C4-2B (cell line): Measurements from ENCODE around the gene LRRN2.
"Not testable (repeated sequence)": the region's sequence is repeated elsewhere in the genome, so short reads cannot be mapped to it uniquely, and the experiment has no call there.

ENCODE experiments used
- H3K27ac ChIP-seq: fragments of 450-650 bp; 2 replicates; pipeline ENCODE4 v1.5.1; 2017
- ZFX ChIP-seq: fragments of 450-650 bp; IDR thresholded peaks from 2 replicates; pipeline ENCODE4 v1.6.1; 2017
- TF ChIP-seq, protein P1 (sequence below): fragments of 450-650 bp; conservative IDR thresholded peaks from 2 replicates; pipeline ENCODE4 v1.5.1; 2017; ENCODE audit warnings: mild to moderate bottlenecking

Gene LRRN2

DNA sequence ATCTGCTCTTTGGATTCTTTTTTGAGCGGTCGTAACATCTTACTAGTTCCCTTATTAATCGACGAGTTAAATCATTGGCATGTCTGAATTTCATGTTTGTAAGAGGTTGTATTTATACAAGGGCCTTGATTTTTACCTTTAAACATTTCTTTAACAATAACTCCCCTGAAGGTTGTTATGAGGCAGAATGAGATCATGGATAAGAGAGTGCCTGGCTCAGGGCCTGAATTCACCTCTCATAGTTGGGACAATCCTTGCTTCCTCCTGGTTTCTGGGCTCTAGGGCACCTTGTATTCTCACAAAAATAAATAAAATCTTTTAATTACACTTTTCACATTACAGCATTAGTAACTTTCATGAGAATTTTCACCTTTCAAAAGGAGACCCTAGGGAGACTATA is 113.9 kb downstream of the LRRN2 start:
- no peak overlapping the region for H3K27ac ChIP-seq
- TF ChIP-seq ZFX: no peak
- TF ChIP-seq, protein P1, sequence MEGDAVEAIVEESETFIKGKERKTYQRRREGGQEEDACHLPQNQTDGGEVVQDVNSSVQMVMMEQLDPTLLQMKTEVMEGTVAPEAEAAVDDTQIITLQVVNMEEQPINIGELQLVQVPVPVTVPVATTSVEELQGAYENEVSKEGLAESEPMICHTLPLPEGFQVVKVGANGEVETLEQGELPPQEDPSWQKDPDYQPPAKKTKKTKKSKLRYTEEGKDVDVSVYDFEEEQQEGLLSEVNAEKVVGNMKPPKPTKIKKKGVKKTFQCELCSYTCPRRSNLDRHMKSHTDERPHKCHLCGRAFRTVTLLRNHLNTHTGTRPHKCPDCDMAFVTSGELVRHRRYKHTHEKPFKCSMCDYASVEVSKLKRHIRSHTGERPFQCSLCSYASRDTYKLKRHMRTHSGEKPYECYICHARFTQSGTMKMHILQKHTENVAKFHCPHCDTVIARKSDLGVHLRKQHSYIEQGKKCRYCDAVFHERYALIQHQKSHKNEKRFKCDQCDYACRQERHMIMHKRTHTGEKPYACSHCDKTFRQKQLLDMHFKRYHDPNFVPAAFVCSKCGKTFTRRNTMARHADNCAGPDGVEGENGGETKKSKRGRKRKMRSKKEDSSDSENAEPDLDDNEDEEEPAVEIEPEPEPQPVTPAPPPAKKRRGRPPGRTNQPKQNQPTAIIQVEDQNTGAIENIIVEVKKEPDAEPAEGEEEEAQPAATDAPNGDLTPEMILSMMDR: no peak

DNA sequence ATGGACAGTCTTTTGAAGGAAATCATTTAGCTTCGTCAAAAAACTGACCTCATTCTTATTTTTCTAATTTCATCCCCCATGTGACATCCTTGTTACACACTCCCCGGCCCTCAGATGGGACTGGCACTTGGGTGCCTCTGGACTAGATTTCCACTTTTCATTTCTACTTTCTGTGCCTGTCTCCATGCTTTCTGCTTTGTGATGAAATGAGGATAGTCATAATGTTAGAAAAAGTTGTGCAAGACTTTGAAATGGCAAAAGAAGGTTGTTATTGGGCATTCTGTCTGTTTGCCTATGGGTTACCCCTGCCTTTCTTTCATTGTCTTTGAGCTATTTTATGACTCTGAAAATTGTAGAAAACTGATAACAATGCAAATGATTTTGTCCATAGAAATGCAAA is 114.4 kb downstream of the LRRN2 start:
- no peak for TF ChIP-seq ZFX
- TF ChIP-seq, protein P1: no peak
- H3K27ac ChIP-seq: no peak overlapping the region

DNA sequence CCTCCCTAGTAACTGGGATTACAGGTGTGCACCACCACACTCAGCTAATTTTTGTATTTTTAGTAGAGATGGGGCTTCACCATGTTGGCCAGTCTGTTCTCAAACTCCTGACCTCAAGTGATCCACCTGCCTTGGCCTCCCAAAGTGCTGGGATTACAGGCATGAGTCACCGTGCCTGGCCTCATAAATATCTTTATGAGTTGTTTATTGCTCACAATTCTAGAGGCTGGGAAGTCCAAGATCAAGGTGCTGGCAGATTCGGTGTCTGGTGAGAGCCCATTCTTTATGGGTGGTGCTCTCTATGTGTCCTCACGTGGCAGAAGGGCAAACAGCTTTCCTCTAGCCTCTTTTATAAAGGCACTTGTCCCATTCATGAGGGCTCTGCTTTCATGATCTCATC is 115.5 kb downstream of the LRRN2 start:
- H3K27ac ChIP-seq: not testable (repeated sequence)

DNA sequence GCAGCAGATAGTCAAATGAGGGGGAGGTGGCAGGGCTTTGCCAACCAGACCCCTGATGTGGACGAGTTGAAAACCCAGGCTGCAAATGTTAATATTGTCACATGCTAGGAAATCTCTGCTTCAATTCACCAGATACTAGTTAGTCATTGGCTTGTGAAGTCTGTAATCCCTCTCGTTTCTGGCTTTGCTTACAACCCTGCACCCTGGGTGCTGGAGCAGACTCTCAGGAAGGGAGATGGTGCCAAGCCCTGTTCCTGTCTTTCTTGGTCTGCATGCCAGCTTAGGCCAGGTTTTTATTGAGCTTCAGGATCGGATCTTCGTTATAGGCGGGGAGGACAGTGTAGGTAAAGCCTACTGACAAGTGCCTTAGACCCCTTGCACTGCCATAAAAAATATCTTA is 116.1 kb downstream of the LRRN2 start:
- no peak for TF ChIP-seq ZFX
- TF ChIP-seq, protein P1: no peak
- no peak overlapping the region for H3K27ac ChIP-seq

DNA sequence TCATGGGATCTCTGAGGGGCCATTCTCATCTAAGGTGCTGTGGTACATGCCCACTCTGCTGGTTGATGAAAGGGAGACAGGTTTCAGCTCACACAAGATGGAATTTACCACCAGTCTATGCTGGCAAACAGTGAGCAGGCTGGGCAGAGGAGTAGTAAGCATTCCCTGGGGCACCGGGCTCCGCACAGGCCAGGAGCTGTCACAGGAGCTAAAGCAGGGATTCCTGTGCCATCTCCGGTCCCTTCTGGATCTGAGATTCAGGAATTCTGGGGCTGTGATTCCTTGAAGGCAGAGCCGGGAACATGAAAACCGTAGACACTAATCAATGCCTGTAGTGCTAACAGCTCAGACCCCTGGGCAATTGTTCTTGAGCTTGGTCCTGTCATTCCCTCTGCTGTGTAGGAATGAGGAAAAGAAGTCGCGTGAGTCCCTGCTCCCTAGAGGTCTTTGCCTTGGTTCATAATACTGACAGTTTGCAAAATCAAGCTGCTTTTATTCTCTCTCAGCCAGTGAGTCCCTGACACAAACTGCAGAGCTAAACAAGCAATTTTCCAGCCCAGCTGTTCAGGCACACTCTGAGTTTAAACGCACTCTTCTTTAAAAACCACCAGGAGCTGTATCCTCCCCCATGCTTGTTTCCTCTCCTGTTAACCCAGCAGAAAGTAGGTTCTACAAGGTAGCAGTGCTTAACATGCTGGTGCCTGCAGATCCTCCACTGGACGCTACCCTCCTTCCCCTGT is 116.8 kb downstream of the LRRN2 start:
- H3K27ac ChIP-seq: no peak overlapping the region
- no peak for TF ChIP-seq ZFX
- TF ChIP-seq, protein P1: no peak
